Measurements from ENCODE around the gene OXTR.

Gene OXTR

DNA sequence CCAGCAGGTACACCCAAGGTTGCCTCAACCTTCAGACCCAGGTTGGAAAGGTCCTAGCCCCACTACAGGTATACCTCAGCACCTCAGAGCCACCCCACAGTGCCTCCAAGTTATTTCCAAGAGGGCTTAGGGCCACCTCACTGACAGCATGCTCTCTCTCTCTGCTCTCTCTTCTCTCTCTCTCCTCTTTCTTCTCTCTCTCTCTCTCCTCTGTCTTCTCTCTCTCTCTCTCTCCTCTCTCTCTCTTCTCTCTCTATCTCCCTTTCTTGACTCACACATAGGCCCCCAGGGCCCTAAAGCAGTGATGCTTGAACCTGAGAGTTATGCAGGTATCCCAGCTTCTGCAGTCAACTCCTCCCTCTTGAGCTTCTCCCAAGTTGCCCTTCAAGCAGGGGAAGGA is 31.6 kb downstream of the OXTR start:
- TF ChIP-seq, protein P1, sequence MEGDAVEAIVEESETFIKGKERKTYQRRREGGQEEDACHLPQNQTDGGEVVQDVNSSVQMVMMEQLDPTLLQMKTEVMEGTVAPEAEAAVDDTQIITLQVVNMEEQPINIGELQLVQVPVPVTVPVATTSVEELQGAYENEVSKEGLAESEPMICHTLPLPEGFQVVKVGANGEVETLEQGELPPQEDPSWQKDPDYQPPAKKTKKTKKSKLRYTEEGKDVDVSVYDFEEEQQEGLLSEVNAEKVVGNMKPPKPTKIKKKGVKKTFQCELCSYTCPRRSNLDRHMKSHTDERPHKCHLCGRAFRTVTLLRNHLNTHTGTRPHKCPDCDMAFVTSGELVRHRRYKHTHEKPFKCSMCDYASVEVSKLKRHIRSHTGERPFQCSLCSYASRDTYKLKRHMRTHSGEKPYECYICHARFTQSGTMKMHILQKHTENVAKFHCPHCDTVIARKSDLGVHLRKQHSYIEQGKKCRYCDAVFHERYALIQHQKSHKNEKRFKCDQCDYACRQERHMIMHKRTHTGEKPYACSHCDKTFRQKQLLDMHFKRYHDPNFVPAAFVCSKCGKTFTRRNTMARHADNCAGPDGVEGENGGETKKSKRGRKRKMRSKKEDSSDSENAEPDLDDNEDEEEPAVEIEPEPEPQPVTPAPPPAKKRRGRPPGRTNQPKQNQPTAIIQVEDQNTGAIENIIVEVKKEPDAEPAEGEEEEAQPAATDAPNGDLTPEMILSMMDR (IDR thresholded peaks at IDR 0.05; ENCODE audit: insufficient read depth, low read depth, low read length, missing control alignments), result no peak
- DNase-seq (ENCODE audit: low read depth), result no peak
- H3K4me3 ChIP-seq (ENCODE audit: low read depth, low read length), result no peak overlapping the region

DNA sequence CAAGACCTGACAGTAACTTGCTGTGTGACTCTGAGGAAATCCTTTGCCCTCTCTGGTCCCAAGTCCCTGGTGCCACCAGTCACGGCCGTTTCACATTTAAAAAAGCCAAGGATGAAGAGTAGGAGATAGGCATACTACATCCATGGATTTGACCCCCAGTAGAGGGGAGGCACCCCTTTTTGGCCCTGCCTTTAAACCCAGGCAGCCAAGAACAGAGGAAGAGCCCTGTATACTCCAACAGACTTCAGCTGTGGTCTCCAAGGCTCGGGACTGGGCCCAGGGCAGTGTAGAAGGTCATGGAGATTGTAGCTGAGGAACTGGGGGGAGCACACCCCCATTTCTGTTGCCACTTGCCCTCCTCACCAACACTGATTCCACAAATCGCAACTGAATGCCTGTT is 32.1 kb downstream of the OXTR start:
- TF ChIP-seq, protein P1 (IDR thresholded peaks at IDR 0.05; ENCODE audit: insufficient read depth, low read depth, low read length, missing control alignments), result no peak
- no peak for DNase-seq (ENCODE audit: low read depth)
- H3K4me3 ChIP-seq (ENCODE audit: low read depth, low read length), result no peak overlapping the region

DNA sequence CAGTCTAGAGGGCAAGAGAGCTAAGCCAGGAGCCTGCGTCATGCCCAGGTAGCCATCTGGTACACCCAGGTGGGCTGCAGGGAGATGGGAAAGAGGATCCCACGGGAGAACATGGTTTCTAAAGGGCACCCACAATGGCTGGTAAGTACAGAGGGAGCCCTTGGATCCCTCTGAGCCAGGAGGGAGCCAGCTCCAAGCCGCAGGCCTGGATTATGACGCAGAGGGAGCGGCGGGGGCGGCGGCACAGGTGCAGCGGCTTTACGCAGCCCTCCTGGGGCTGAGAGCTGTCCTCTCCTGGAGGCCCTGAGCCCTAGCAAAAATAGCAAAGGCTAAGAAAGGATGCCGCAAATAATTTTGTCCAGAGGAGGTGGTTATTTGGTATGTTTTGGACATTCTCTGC is 33.0 kb downstream of the OXTR start:
- no peak overlapping the region for H3K4me3 ChIP-seq (ENCODE audit: low read depth, low read length)
- TF ChIP-seq, protein P1 (IDR thresholded peaks at IDR 0.05; ENCODE audit: insufficient read depth, low read depth, low read length, missing control alignments), result no peak
- DNase-seq (ENCODE audit: low read depth), result no peak

DNA sequence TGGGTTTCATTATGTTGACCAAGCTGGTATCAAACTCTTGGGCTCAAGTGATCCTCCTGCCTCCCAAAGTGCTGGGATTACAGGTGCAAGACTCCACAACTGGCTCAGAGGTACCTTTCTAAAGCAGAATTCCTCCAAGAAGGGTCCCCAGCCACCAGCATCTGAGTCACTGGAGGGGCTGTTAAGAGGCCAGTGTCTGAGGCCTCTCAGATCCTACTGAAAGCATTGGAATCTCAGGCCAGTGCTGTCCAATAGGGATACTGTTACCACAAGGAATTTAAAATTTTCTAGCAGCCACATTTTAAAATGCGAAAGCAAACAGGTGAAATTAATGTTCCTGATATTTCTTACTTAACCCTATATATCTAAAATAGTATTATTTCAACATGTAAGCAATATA is 34.5 kb downstream of the OXTR start:
- TF ChIP-seq, protein P1 (IDR thresholded peaks at IDR 0.05; ENCODE audit: insufficient read depth, low read depth, low read length, missing control alignments), result no peak
- DNase-seq (ENCODE audit: low read depth), result no peak
- H3K4me3 ChIP-seq (ENCODE audit: low read depth, low read length), result no peak overlapping the region

DNA sequence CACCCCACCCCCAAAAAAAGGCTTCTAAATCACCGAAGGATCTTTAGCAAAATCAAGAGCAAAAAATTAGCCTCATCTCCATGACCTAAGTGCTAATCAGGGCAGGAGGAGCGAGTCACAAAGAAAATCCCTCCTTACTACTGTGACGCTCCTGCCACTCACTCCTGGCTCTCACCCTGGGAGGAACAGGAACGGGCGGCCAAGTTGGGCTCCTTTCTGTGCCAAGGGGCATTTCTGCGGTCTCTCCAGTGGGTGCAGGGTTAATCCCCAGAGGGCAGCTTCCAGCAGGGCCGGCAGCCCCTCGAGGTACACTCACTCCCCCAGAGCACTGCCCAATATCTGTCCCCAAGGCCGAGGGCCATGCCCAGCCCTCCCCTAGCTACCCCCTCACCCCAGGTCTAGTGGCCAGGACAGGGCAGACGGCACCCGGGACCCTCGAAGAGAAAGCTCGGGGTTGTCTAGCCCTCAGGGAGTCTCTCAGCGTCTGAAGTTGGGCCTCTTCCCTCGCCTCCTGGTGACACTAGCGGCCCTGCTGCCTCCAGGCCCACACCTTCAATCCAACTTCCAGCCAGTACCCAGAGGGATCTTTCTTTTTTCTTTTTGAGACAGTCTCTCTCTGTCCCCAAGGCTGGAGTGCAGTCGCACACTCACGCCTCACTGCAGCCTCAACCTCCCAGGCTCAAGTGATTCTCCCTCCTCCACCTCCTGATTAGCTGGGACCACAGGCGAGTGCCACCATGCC is 35.1 kb downstream of the OXTR start:
- no peak for DNase-seq (ENCODE audit: low read depth)
- no peak overlapping the region for H3K4me3 ChIP-seq (ENCODE audit: low read depth, low read length)
- TF ChIP-seq, protein P1 (IDR thresholded peaks at IDR 0.05; ENCODE audit: insufficient read depth, low read depth, low read length, missing control alignments), result no peak

DNA sequence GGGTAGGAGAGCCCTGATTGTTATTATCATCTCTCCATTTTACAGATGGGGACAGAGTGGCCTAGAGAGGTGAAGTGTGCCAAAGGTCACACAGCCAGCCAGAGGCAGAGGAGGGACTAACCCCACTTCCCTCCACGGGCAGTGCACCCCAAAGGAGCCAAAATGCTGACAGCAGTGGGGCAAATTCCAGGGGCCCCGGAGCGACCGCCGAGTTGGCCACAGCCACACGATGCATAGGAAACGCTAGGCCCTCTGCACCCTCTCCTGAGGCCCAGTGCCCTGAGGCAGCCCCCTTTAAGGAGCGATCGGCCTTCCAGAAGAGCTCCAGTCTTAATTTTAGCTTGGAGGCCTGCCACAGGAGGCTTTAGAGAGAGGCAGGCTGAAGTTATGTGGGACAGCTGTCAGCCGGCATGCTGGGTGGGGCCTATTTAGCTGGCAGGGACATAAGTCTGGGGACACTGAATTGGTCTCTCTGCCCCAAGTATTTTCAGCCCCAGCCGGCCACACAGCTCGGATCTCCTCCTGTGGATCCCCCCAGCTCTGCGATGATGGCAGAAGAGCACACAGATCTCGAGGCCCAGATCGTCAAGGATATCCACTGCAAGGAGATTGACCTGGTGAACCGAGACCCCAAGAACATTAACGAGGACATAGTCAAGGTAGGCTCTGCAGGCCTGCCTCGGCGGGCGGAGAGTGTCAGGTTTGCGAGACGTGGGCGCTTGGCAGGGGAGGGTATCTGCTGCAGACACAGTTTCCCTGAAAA is 35.9 kb downstream of the OXTR start, which contains the start of gene CAV3:
Gene CAV3 (plus strand): TSS at position 471 of the 763 bp plus-strand sequence. CDS start 75 bp downstream, at position 546.
- no peak for DNase-seq (ENCODE audit: low read depth)
- TF ChIP-seq, protein P1 (IDR thresholded peaks at IDR 0.05; ENCODE audit: insufficient read depth, low read depth, low read length, missing control alignments), result no peak
- H3K4me3 ChIP-seq (ENCODE audit: low read depth, low read length), result no peak within 1 kb of the TSS

All from GM12865 (cell line).